PC-9 (cell line): Measurements from ENCODE around the gene SEC16B.

Experiments used
- CTCF ChIP-seq: fragments of 200-600 bp; sonication (generic); conservative IDR thresholded peaks from 2 replicates; pipeline ENCODE4 v1.6.1; 2017; ENCODE audit warnings: mixed run types, antibody characterized with exemption, mild to moderate bottlenecking, moderate library complexity
- EZH2 ChIP-seq: fragments of 200-600 bp; sonication (generic); IDR thresholded peaks from 2 replicates; pipeline ENCODE4 v1.8.0; 2017; ENCODE audit warnings: antibody characterized with exemption, low read depth

DNA sequence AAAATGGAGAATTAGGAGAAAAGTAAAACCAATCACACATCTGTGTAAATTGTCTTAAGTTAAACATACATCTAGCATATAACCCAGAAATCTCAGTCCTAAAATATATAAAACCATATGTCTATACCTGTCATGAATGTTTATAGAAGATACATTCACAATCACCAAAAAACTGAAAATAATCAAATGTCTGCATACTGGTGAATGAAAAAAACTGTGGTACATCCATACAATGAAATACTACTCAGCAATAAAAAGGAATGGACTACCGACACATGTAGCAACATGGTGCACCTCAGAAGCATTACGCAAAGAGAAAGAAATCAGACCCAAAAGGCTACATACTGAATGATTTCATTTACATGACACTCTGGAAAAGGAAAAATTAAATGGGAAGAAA, 47.7 kb upstream of the SEC16B start:
- TF ChIP-seq EZH2: no peak
- TF ChIP-seq CTCF: no peak
